Hematopoietic multipotent progenitor cell treated with erythropoietin and hydrocortisone succinate and interleukin-3 and kit ligand, for 8 days (in vitro differentiated cells): Measurements from ENCODE around the gene LRP2.

Experiments
- DNase-seq: peaks from one replicate; pipeline ENCODE4 v3.0.0-alpha.2; 2015

The LRP2 gene

GRCh38 chr2:169114056-169114455 lies 248.3 kb downstream of the LRP2 start:
- DNase-seq, result no peak

DNA sequence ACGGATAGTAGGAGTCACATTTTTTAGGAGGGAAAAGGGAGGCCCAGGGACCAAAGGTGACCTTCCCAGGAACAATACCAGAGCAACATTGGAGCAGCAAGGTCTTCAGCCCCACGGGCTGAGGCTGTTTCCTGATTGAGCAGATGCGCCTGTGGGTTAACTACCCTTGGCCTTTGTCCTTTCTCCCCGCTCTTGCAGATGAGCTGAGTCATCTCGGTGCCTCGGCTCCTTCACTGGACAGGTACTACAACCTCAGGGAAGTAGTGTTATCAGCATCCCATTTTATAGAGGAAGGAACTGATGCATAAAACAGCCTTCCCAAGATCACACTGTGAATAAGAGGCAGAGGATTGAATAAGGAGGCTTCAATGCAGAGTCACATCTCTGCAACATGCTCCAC lies 249.5 kb downstream of the LRP2 start:
- no peak for DNase-seq

GRCh38 chr2:169110916-169111315 lies 251.4 kb downstream of the LRP2 start:
- DNase-seq, result no peak

DNA sequence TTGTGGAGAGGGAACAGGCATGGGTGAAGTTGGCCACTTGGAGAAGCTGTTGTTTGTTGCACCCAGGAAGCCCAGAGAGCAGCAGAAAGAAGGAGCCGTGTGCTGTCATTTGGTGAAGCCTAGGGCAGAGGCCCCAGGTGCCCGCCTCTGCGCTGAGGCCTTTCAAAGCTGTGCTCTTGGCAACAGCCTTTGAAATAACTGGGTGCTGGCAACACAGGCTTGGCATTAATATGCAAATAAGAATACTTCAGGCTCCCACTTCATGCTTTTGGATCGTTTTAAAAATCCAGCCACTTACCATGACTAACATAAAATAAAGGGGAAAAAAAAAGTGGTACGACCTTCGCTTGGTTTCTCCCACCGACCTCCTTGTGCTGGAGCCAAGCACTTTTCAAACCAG lies 251.9 kb downstream of the LRP2 start:
- no peak for DNase-seq

DNA sequence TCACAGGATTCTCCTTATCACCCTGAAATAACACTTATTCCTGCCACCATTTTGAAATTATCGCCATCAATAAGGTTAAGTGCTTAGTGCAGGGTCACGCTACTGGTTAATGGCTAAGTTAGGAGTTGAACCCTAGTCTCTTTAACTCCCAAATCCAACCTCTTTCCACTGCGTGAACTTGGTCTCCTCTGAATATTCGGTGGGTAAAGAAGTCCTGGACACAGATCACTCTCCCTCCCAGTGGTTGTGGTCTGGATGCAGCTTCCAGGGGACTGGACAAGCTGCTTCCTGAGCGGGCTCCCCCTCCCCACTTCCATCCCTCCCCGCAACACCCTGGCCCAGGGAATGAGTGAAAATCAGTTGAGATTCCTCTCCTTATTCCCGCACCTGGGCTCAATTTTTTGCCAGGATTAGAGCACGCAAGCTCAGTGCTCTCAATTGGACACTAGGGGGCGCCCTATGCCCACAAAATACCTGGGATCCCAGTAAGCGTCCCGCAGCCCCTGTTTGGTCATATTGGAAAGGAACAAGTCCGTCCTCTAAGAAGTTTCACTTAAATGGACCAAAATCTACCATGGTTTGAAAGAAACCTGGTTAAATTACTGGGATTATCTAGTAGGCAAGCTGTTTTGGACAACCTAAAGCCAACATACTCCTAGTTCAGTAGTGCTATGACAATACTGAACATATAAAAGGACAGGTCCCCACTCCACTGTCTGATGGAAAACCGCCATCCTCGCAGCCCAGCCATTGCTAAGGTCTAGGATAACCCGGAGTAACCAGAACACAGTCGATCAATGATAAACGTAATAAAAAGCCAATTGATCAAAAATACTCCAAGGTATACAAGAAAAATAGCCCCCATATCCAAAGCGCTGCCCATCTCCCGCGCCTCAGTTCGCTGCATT lies 252.6 kb downstream of the LRP2 start:
- peak; percentile 83 for DNase-seq

- DNase-seq, result no peak
These were observed 254.0 kb downstream of the LRP2 start for GRCh38 chr2:169108099-169108884.

GRCh38 chr2:169107645-169108044 lies 254.7 kb downstream of the LRP2 start:
- no peak for DNase-seq

DNA sequence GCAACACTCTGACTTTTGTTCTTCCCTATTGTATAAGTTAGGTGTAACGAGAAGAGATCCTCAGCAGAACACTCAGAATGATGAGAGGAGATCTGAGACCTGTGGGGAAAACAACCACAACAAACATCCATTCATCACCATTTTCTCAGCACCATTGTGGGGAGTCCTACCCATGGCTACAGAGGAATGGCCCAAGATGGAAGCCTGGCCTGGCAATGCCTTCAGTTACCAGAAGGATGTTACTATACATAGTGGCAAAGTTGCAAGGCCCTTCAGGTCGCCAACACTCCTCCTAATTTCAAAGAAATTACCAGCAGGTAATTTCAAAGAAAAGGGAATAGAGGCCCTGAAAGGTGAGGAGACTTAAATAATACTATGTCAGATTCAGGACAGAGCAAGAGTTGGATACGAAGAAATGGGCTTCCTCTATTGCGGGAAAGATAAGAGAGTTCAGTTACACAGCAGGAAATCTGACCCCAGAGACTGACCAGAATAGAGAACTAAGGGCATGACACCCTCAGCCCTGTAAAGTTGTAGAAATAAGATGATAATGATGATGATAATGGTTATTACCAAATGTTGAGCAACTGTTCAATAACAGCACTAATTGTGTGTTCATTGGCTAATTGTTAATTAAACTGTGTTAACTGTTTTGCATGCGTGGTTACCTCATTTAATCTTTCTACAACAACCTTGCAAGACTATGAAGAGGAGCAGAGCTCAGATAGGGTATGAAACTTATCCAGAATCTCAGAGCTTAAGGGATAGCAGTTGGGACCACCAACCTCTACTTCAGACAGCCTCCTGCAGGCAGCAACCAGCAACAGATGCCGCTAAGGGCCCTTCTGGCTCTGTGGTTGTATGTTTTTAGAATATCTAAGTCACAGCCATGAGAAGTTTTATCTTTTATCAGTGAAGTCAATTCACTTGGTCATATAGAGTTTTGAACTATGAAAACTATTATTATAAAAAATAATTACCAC lies 255.5 kb downstream of the LRP2 start:
- peak; percentile 35 for DNase-seq

- DNase-seq, result no peak
These were observed 256.2 kb downstream of the LRP2 start for GRCh38 chr2:169106134-169106533.

DNA sequence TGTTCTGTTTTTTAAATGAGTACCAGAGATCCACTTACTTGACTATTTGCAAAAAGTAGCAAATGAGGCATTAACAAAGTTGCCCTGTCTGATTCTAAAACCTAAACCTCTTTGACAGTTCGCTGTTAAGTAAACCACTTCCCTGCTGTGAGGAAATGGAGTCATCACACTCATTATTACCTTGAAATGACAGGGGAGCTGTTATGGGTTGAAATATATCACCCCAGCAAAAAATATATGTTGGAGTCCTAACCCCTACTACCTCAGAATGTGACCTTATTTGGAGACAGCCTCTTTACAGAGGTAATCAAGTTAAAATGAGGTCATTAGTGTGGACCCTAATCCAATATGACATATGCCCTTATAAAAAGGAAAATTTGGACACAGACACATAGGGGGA lies 256.9 kb downstream of the LRP2 start:
- DNase-seq, result no peak

DNA sequence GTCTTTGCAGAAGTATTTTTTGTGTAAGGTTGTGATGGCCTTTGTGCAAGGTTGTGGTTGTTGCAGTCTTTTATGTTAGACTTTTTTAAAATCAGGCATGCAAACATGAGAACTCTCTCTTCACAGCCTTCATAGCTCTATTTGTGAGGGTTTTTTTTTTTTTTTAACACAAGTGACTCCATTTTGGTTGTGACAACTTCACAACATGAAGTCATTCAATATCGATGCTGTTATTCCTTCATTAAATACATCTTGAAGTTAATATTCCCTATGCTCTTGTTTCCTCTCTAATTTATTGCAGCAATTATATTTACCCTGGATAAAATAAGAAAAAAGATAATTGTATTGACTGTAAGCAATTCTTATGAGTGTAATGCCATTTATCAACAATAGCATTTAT lies 257.5 kb downstream of the LRP2 start:
- no peak for DNase-seq

DNA sequence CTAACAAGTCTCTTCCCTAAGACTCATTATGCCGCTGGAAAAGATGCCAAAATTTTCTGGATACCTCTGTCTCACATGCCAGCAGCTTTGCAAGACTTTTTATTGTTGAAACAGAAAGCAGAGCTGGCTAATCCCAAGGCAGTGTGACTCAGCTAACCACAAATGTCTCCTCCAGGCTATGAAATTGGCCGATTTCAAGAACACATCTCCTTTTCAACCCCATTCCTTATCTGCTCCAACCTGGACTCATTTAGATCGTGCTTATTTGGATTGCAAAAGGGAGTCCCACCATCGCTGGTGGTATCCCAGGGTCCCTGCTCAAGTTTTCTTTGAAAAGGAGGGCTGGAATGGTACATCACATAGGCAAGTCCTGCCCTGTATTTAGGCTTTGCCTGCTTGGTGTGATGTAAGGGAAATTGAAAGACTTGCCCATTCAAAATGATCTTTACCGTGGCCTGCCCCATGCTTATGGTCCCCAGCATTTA lies 266.7 kb downstream of the LRP2 start:
- peak; percentile 71 for DNase-seq

DNA sequence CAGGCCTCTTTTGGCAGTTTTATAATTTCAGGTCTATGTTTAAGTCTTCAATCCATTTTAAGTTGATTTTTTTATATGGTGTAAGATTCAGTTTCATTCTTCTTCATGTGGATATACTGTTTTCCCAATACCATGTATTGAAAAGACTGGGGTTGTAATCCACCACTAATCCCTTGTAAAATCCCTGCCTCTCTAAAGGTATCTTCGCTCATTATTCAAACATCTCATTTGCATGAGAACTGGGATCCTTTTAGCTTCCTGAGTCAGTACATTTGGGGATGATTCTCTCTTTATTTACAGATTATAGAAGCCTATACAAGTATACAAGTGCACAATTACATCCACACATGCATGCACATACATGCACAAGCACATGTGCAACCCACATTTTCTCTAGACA lies 267.7 kb downstream of the LRP2 start:
- no peak for DNase-seq

- DNase-seq, result no peak
These were observed 268.8 kb downstream of the LRP2 start for GRCh38 chr2:169093535-169093934.

DNA sequence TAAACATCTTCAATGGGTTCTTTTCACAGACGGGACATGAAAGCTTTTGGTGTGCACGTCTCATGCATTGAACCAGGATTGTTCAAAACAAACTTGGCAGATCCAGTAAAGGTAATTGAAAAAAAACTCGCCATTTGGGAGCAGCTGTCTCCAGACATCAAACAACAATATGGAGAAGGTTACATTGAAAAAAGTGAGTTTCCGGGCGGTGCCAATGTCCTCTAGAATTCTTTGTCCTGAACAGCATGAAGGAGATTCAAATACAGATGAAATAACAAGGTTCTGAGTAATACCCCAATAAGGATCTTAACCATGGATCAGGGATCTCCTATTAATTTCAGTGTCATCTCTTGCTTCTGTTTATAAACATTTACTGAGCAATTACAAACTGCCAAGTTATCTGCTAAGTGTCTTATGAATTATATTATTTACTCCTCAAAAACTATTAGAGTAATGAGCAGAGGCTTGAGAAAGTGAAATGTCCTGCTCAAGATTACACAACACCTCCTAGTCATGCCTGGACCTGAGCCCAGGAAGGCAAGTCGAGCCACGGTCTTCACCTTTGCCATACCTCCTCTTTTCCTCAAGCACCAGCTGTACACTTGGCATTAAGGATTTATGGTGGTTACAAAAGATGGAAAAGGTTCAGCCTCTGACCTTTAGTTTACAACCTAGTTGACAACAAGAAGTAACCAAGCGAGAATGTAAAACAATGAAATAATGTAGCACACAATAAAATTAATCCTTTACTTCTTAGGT lies 270.4 kb downstream of the LRP2 start:
- DNase-seq, result no peak

DNA sequence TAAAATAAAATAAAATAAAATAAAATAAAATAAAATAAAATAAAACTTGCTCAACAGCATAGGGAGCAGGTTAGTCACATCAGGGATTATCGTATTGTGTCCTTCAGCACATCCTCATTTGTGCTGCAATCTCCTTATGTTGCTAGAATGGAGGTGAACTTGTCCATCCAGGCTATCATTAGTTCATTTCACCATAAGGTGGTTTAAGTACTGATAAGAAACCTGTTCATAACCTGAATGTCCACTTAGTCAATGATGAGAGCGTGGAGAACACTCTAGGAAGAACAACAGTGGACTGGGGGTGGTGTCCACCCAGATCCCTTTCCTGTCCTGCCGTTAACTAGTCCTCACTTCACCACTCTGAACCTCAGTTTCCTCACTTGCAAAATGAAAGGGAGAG lies 271.1 kb downstream of the LRP2 start:
- no peak for DNase-seq

- DNase-seq, result no peak
These were observed 272.1 kb downstream of the LRP2 start for GRCh38 chr2:169090133-169090820.

GRCh38 chr2:169089182-169089581 lies 273.2 kb downstream of the LRP2 start:
- no peak for DNase-seq

DNA sequence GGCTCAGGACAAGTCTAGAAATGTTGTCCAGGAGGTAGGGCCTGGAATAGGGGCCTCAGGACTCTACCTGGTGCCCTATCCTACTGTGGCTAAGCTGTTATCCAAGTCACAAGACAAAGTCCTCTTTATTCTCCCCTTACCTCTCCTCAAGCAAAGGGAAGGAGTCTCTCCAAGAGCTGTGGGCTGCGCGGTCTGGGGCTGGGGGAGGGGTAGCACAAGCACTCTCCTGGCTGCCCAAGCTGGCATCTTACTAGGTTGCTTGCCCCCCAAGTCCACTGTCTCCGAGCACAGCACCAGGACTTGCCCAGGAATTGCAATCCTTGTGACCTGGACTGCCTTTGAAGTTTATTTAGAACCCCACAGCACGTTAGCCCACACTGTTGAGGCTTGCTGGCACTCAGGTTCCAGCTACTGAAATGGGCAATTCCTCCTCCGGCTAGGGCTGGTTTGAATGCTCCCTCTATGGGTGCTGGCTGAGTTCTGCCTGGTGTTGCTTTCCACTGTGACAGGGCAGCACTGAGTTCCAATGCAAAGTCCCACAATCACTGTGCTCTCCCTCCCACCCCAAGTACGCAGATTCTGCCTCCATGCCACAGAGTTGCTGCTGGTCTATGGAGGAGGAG lies 274.5 kb downstream of the LRP2 start:
- DNase-seq, result no peak

DNA sequence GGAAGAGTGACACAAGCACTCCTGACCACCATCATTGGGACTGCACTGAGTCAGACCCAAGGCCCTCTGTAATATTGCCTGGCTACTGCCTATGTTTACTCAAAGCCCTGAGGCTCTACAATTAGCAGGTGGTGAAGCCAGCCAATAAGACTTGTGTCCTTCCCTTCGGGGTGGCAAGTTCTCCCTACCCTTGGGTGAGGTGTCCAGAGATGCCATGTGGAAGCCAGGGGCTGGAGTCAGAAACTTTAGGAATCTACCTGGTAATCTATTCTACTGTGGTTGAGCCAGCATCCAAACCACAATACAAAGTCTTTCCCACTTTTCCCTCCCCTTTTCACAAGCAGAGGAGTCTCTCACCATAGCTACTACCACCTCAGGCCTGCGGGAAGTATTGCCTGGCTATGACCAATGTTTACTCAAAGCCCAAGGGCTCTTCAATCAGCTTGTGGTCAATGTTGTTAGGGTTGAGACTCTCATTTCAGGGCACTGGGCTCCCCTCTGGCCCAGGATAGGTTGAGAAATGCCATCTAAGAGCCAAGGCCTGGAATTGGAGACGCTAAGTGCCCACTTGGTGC lies 275.4 kb downstream of the LRP2 start:
- DNase-seq, result no peak
